ENCODE measurements around the gene MYO1F. TPM values are rescaled to one million over a fixed set of nuclear protein-coding genes. Genes with fewer than 3 reads are reported as not detected.

MYO1F gene
- total and polyA plus RNA-seq, 10 of the 15 experiments (the other 5 are each of a cell fraction or from before 2014, with no cell fraction given) = 3.5 to 49.4 (median 31.3) TPM

GRCh38 chr19:8569066-8569771, 8.0 kb downstream of the MYO1F start (continued):
- TF ChIP-seq TARDBP (IDR thresholded peaks at IDR 0.05; ENCODE audit: borderline replicate concordance) (0 out of 2 replicates have a peak, but pooled peaks have one; percentile 38), ZNF217 (IDR thresholded peaks at IDR 0.05) (no peak), RFX5 (IDR thresholded peaks at IDR 0.05; ENCODE audit: low read depth, low read length) (no peak), SIX5 (IDR thresholded peaks at IDR 0.05; ENCODE audit: low read depth, low read length, severe bottlenecking) (no peak), SKIL (IDR thresholded peaks at IDR 0.05; ENCODE audit: low read depth, poor library complexity, severe bottlenecking) (peak; percentile 47), POLR2AphosphoS2 (IDR thresholded peaks at IDR 0.05; ENCODE audit: low read depth, low read length) (no peak), NRF1 (conservative IDR thresholded peaks at IDR 0.05; ENCODE audit: low read depth, low read length) (no peak), KAT2A (conservative IDR thresholded peaks at IDR 0.05; ENCODE audit: control insufficient read depth, low read depth, low read length) (no peak), KLF5 (IDR thresholded peaks at IDR 0.05; ENCODE audit: partially characterized antibody) (no peak), NFXL1 (IDR thresholded peaks at IDR 0.05; ENCODE audit: borderline replicate concordance) (no peak), ATF7 (IDR thresholded peaks at IDR 0.05; ENCODE audit: low read depth) (peak; percentile 39; the same call in 1 of the 2 replicates), MTA2 (IDR thresholded peaks at IDR 0.05; ENCODE audit: low read depth) (peak; percentile 59; the same call in 1 of the 2 replicates), SIN3A (IDR thresholded peaks at IDR 0.05; ENCODE audit: low read depth, low read length) (no peak), EZH2 (IDR thresholded peaks at IDR 0.05; ENCODE audit: borderline replicate concordance, control insufficient read depth, low read depth, low read length) (no peak), NBN (IDR thresholded peaks at IDR 0.05) (no peak), MYC (IDR thresholded peaks at IDR 0.05; ENCODE audit: insufficient read depth, insufficient read length, insufficient replicate concordance, low read length, severe bottlenecking) (no peak)
- TF ChIP-seq, protein P1, sequence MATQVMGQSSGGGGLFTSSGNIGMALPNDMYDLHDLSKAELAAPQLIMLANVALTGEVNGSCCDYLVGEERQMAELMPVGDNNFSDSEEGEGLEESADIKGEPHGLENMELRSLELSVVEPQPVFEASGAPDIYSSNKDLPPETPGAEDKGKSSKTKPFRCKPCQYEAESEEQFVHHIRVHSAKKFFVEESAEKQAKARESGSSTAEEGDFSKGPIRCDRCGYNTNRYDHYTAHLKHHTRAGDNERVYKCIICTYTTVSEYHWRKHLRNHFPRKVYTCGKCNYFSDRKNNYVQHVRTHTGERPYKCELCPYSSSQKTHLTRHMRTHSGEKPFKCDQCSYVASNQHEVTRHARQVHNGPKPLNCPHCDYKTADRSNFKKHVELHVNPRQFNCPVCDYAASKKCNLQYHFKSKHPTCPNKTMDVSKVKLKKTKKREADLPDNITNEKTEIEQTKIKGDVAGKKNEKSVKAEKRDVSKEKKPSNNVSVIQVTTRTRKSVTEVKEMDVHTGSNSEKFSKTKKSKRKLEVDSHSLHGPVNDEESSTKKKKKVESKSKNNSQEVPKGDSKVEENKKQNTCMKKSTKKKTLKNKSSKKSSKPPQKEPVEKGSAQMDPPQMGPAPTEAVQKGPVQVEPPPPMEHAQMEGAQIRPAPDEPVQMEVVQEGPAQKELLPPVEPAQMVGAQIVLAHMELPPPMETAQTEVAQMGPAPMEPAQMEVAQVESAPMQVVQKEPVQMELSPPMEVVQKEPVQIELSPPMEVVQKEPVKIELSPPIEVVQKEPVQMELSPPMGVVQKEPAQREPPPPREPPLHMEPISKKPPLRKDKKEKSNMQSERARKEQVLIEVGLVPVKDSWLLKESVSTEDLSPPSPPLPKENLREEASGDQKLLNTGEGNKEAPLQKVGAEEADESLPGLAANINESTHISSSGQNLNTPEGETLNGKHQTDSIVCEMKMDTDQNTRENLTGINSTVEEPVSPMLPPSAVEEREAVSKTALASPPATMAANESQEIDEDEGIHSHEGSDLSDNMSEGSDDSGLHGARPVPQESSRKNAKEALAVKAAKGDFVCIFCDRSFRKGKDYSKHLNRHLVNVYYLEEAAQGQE (IDR thresholded peaks at IDR 0.05; ENCODE audit: low read depth, low read length) = no peak
